ENCODE measurements around the gene RALGPS1. TPM values are rescaled to one million over a fixed set of nuclear protein-coding genes. Genes with fewer than 3 reads are reported as not detected.

Gene RALGPS1
- total RNA-seq, 1 experiment from 2014 or later = 18.6 TPM

- H3K4me2 ChIP-seq (ENCODE audit: insufficient read depth, insufficient read length, low read length) = no peak overlapping the region
Measured at GRCh38 chr9:127185931-127186781, 271.6 kb downstream of the RALGPS1 start.

More at GRCh38 chr9:127185931-127186781, 271.6 kb downstream of the RALGPS1 start:
- no peak overlapping the region for H2BK120ac ChIP-seq (ENCODE audit: low read depth, low read length, poor library complexity, severe bottlenecking)
- peaks cover 0 to 9% (median 0%) of the 10 kb centered on the region in 3 experiments; a peak in 3 of 7 replicates for H3K36me3 Mint-ChIP-seq (ENCODE audit: insufficient read depth in 1 of 3, low read depth in 3 of 3)
- no peak overlapping the region for H3K56ac ChIP-seq (ENCODE audit: insufficient read length, low read depth, low read length)
- no peak overlapping the region for H3K27ac ChIP-seq (ENCODE audit: insufficient read length, low read depth, low read length)
- H3K23me2 ChIP-seq (ENCODE audit: insufficient read length, low read depth, low read length, poor library complexity, severe bottlenecking) = no peaks in the 10 kb centered on the region
- H3K27me3 ChIP-seq (ENCODE audit: insufficient read depth, low read length) = no peaks in the 10 kb centered on the region
- no peak for DNase-seq
- no peaks in the 10 kb centered on the region for H3K9me3 Mint-ChIP-seq
- H3K4me1 Mint-ChIP-seq = peaks cover 10 to 21% of the 10 kb centered on the region in 2 experiments
- H3K27me3 Mint-ChIP-seq (ENCODE audit: low read depth) = no peaks in the 10 kb centered on the region
- H3K79me1 ChIP-seq (ENCODE audit: insufficient read depth, low read depth, low read length, poor library complexity, severe bottlenecking) = no peaks in the 10 kb centered on the region
- H3K4me1 ChIP-seq (ENCODE audit: insufficient read depth, low read length) = no peaks in the 10 kb centered on the region; the same call in 1 of the 2 replicates
- H4K8ac ChIP-seq (replicated peaks; ENCODE audit: insufficient read length, low read depth, low read length) = no peak overlapping the region
- no peak overlapping the region for H3K9ac ChIP-seq (ENCODE audit: extremely low read depth, insufficient read length, low read length)
- H2BK5ac ChIP-seq (ENCODE audit: insufficient read length, low read length) = no peak overlapping the region
- H3K18ac ChIP-seq (ENCODE audit: insufficient read length, low read depth, low read length) = no peak overlapping the region
- TF ChIP-seq CTCF (conservative IDR thresholded peaks at IDR 0.05) = no peak
- no peak overlapping the region for H3K4ac ChIP-seq (ENCODE audit: low read depth, low read length)
- no peaks in the 10 kb centered on the region for H4K20me1 ChIP-seq (ENCODE audit: control insufficient read depth, insufficient read depth, insufficient read length)
- H4K5ac ChIP-seq (ENCODE audit: insufficient read length, low read depth, low read length) = no peak overlapping the region
- no peak overlapping the region for H3K23ac ChIP-seq (ENCODE audit: insufficient read length, low read depth, low read length)
- no peaks in the 10 kb centered on the region for H3K79me2 ChIP-seq (ENCODE audit: insufficient read depth, low read length)
- H3T11ph ChIP-seq (ENCODE audit: low read length) = no peak overlapping the region
- no peak overlapping the region for H2AFZ ChIP-seq (ENCODE audit: low read length)
- no peaks in the 10 kb centered on the region for H3K9me3 ChIP-seq (ENCODE audit: control insufficient read depth, low read depth, low read length)
- H3K27ac Mint-ChIP-seq = no peak overlapping the region
- H4K91ac ChIP-seq (ENCODE audit: insufficient read length, low read depth, low read length) = no peak overlapping the region
- no peak overlapping the region for H2BK12ac ChIP-seq (ENCODE audit: insufficient read length, low read depth, low read length)
- H2BK20ac ChIP-seq (ENCODE audit: low read depth, low read length, poor library complexity, severe bottlenecking) = no peak overlapping the region
- no peak overlapping the region for H2AK5ac ChIP-seq (ENCODE audit: insufficient read length, low read length)
- H3K14ac ChIP-seq (ENCODE audit: insufficient read depth, low read length) = no peak overlapping the region
- H3K4me3 Mint-ChIP-seq = no peak overlapping the region
- WGBS (ENCODE audit: extremely low coverage, insufficient read length, low lambda C conversion rate) = no CpG with 5 or more reads among the region's 11 CpGs
- H2BK15ac ChIP-seq (ENCODE audit: low read depth, low read length) = no peak overlapping the region

Measured in H9 (cell line).